Osteoblast (primary cell): ENCODE measurements around the gene PGC. TPM values are rescaled to one million over a fixed set of nuclear protein-coding genes. Genes with fewer than 3 reads are reported as not detected.

Experiments
- DNase-seq: peaks from one replicate; pipeline ENCODE4 v3.0.0; 2011; ENCODE audit warnings: low spot score, mixed read lengths; ENCODE audit not compliant: insufficient read length; ENCODE audit errors: missing footprints
- H2AFZ ChIP-seq: 2 replicates; pipeline ENCODE4 v1.6.0; 2011; ENCODE audit warnings: mild to moderate bottlenecking, low read length
- H3K27ac ChIP-seq: 2 replicates; pipeline ENCODE4 v1.5.1; 2011; ENCODE audit warnings: mild to moderate bottlenecking, low read depth, low read length, moderate library complexity
- H3K27me3 ChIP-seq: 2 replicates; pipeline ENCODE4 v1.6.0; 2012; ENCODE audit warnings: mild to moderate bottlenecking, control low read depth, inconsistent platforms, low read length, moderate library complexity; ENCODE audit not compliant: insufficient read depth
- H3K36me3 ChIP-seq: 2 replicates; pipeline ENCODE4 v1.5.1; 2011; ENCODE audit warnings: mild to moderate bottlenecking, low read length, control low read depth, moderate library complexity; ENCODE audit not compliant: insufficient read depth
- H3K4me1 ChIP-seq: 2 replicates; pipeline ENCODE4 v1.5.1; 2011; ENCODE audit warnings: mild to moderate bottlenecking, low read length, control low read depth, moderate library complexity; ENCODE audit not compliant: insufficient read depth
- H3K4me2 ChIP-seq: 2 replicates; pipeline ENCODE4 v1.6.0; 2011; ENCODE audit warnings: mild to moderate bottlenecking, low read length; ENCODE audit not compliant: insufficient read depth
- H3K4me3 ChIP-seq: fragments of 200-600 bp; sonication (generic); 3 replicates; pipeline ENCODE4 v1.5.1; 2012; ENCODE audit warnings: mild to moderate bottlenecking, low read length, inconsistent platforms; ENCODE audit not compliant: insufficient read depth
- H3K79me2 ChIP-seq: 2 replicates; pipeline ENCODE4 v1.6.0; 2012; ENCODE audit warnings: mild to moderate bottlenecking, low read length, control low read depth, inconsistent platforms; ENCODE audit not compliant: insufficient read depth
- H3K9me3 ChIP-seq: 2 replicates; pipeline ENCODE4 v1.5.1; 2011; ENCODE audit warnings: low read depth, low read length, control low read depth
- H4K20me1 ChIP-seq: 2 replicates; pipeline ENCODE4 v1.6.0; 2012; ENCODE audit warnings: mild to moderate bottlenecking, low read length, control low read depth; ENCODE audit not compliant: insufficient read depth
- CTCF ChIP-seq: IDR thresholded peaks from 2 replicates; pipeline ENCODE4 v1.5.1; 2011; ENCODE audit warnings: mild to moderate bottlenecking, low read depth, low read length, moderate library complexity; ENCODE audit errors: extremely low read depth
- total RNA-seq: library from RNA; depleted of rRNA; stranded (reverse); fragments of >200 nt; gene quantifications from 2 replicates; pipeline ENCODE4 v1.2.3, GENCODE V29; 2012

PGC gene
- total RNA-seq, 1 donor, result not detected

GRCh38 chr6:41713650-41714291 is 33.4 kb downstream of the PGC start:
- H3K27ac ChIP-seq, result no peak overlapping the region
- H3K4me2 ChIP-seq, result peak overlapping the region; percentile 35
- H3K9me3 ChIP-seq, result no peaks in the 10 kb centered on the region
- no peak overlapping the region for H3K4me3 ChIP-seq
- DNase-seq, result peak; percentile 89
- H3K36me3 ChIP-seq, result no peaks in the 10 kb centered on the region
- peaks cover 49% of the 10 kb centered on the region for H4K20me1 ChIP-seq
- peaks cover 23% of the 10 kb centered on the region for H3K79me2 ChIP-seq
- no peak for TF ChIP-seq CTCF
- H2AFZ ChIP-seq, result no peak overlapping the region
- H3K4me1 ChIP-seq, result peaks cover 33% of the 10 kb centered on the region
- H3K27me3 ChIP-seq, result no peaks in the 10 kb centered on the region

- peaks cover 33% of the 10 kb centered on the region for H3K4me1 ChIP-seq
- peak overlapping the region; percentile 35 for H3K4me2 ChIP-seq
- peak; percentile 95 for DNase-seq
These were observed 34.0 kb downstream of the PGC start for GRCh38 chr6:41713159-41713649.

GRCh38 chr6:41712651-41713103 is 34.5 kb downstream of the PGC start:
- H3K36me3 ChIP-seq, result no peaks in the 10 kb centered on the region
- peak; percentile 96 for DNase-seq
- no peaks in the 10 kb centered on the region for H3K9me3 ChIP-seq
- H3K4me1 ChIP-seq, result peaks cover 33% of the 10 kb centered on the region
- no peak overlapping the region for H2AFZ ChIP-seq
- peaks cover 49% of the 10 kb centered on the region for H4K20me1 ChIP-seq
- no peaks in the 10 kb centered on the region for H3K27me3 ChIP-seq
- TF ChIP-seq CTCF, result no peak
- peak overlapping the region; percentile 36 for H3K4me2 ChIP-seq
- peak overlapping the region; percentile 28 for H3K27ac ChIP-seq
- peaks cover 20% of the 10 kb centered on the region for H3K79me2 ChIP-seq
- no peak overlapping the region for H3K4me3 ChIP-seq

More at GRCh38 chr6:41713159-41713649, 34.0 kb downstream of the PGC start:
- Histone ChIP-seq H3K36me3 (no peaks in the 10 kb centered on the region), H3K9me3 (no peaks in the 10 kb centered on the region), H3K79me2 (peaks cover 20% of the 10 kb centered on the region), H2AFZ (no peak overlapping the region), H3K4me3 (no peak overlapping the region), H4K20me1 (peaks cover 49% of the 10 kb centered on the region), H3K27ac (no peak overlapping the region), H3K27me3 (no peaks in the 10 kb centered on the region)
- no peak for TF ChIP-seq CTCF

- H3K4me3 ChIP-seq, result no peak overlapping the region
- no peak overlapping the region for H2AFZ ChIP-seq
- DNase-seq, result no peak
- H3K9me3 ChIP-seq, result no peaks in the 10 kb centered on the region
- peaks cover 12% of the 10 kb centered on the region for H3K79me2 ChIP-seq
- H4K20me1 ChIP-seq, result peaks cover 44% of the 10 kb centered on the region
- H3K27ac ChIP-seq, result no peak overlapping the region
- TF ChIP-seq CTCF, result no peak
- no peaks in the 10 kb centered on the region for H3K27me3 ChIP-seq
- H3K4me2 ChIP-seq, result no peak overlapping the region
- peaks cover 35% of the 10 kb centered on the region for H3K4me1 ChIP-seq
- no peaks in the 10 kb centered on the region for H3K36me3 ChIP-seq
These were observed 35.7 kb downstream of the PGC start for GRCh38 chr6:41711323-41712038.
